GM18870 (cell line): Measurements from ENCODE around the gene RERE.
"Not testable (repeated sequence)": the region's sequence is repeated elsewhere in the genome, so short reads cannot be mapped to it uniquely, and the experiment has no call there.

Source experiments
- ATAC-seq: cut with Tn5 transposase; IDR thresholded peaks from one replicate; pipeline ENCODE4 v1.9.1; 2021; ENCODE audit warnings: moderate library complexity; ENCODE audit not compliant: unreplicated experiment

RERE gene

GRCh38 chr1:8649027-8649426, 168.4 kb downstream of the RERE start:
- no peak for ATAC-seq

- ATAC-seq = no peak
Observed at GRCh38 chr1:8646996-8647395, 170.4 kb downstream of the RERE start.

GRCh38 chr1:8646189-8646588, 171.3 kb downstream of the RERE start:
- no peak for ATAC-seq

- ATAC-seq = peak; percentile 66
Observed at GRCh38 chr1:8643542-8644536, 173.6 kb downstream of the RERE start.

- no peak for ATAC-seq
Observed at GRCh38 chr1:8642114-8642513, 175.3 kb downstream of the RERE start.

- no peak for ATAC-seq
Observed at GRCh38 chr1:8641377-8641997, 176.0 kb downstream of the RERE start.

- ATAC-seq = no peak
Observed at GRCh38 chr1:8640950-8641349, 176.5 kb downstream of the RERE start.

GRCh38 chr1:8639148-8639547, 178.3 kb downstream of the RERE start:
- no peak for ATAC-seq

- no peak for ATAC-seq
Observed at GRCh38 chr1:8633741-8634501, 183.5 kb downstream of the RERE start.

- ATAC-seq = no peak
Observed at GRCh38 chr1:8632102-8632501, 185.3 kb downstream of the RERE start.

- no peak for ATAC-seq
Observed at GRCh38 chr1:8631163-8631562, 186.3 kb downstream of the RERE start.

GRCh38 chr1:8629241-8630091, 188.0 kb downstream of the RERE start:
- ATAC-seq = peak; percentile 64

GRCh38 chr1:8628606-8629005, 188.8 kb downstream of the RERE start:
- ATAC-seq = no peak

GRCh38 chr1:8627728-8628127, 189.7 kb downstream of the RERE start:
- no peak for ATAC-seq

- ATAC-seq = no peak
Observed at GRCh38 chr1:8625981-8626898, 191.2 kb downstream of the RERE start.

- ATAC-seq = no peak
Observed at GRCh38 chr1:8625491-8625890, 191.9 kb downstream of the RERE start.

GRCh38 chr1:8623651-8624192, 193.7 kb downstream of the RERE start:
- ATAC-seq = not testable (repeated sequence)

- ATAC-seq = not testable (repeated sequence)
Observed at GRCh38 chr1:8621785-8622348, 195.6 kb downstream of the RERE start.
